ENCODE measurements around the gene POLL. TPM values are rescaled to one million over a fixed set of nuclear protein-coding genes. Genes with fewer than 3 reads are reported as not detected.

POLL gene
- total and polyA plus RNA-seq, 10 of the 15 experiments (the other 5 are each of a cell fraction or from before 2014, with no cell fraction given) = 1.5 to 25.4 (median 13.8) TPM

GRCh38 chr10:101577121-101577871 is 10.8 kb downstream of the POLL start:
- Histone ChIP-seq H3K4me2 (ENCODE audit: control insufficient read depth, insufficient read depth) (no peak overlapping the region), H3K9ac (ENCODE audit: control insufficient read depth, insufficient read depth, low read length) (no peak overlapping the region), H3K4me3 (no peak overlapping the region), H3K79me2 (ENCODE audit: control insufficient read depth, insufficient read depth, low read length) (no peaks in the 10 kb centered on the region), H3K9me3 (replicated peaks; ENCODE audit: control insufficient read depth, insufficient read depth, low read length) (no peaks in the 10 kb centered on the region), H3K27ac (ENCODE audit: control insufficient read depth, insufficient read depth) (no peak overlapping the region), H3K27me3 (replicated peaks in 1 of 2; ENCODE audit: control insufficient read depth in 2 of 2, insufficient read depth in 2 of 2, low read length in 1 of 2) (no peaks in the 10 kb centered on the region), H4K20me1 (ENCODE audit: control insufficient read depth, insufficient read depth) (no peaks in the 10 kb centered on the region), H2AFZ (ENCODE audit: control insufficient read depth, low read depth, low read length) (no peak overlapping the region), H3K4me1 (ENCODE audit: control insufficient read depth, insufficient read depth, low read length) (no peaks in the 10 kb centered on the region), H3K36me3 (ENCODE audit: control insufficient read depth in 2 of 2, insufficient read depth in 2 of 2, low read length in 1 of 2) (peaks cover 0 to 2% of the 10 kb centered on the region in 2 experiments; a peak in 2 of 4 replicates)
- FAIRE-seq (no peak), DNase-seq (ENCODE audit: low read depth, low spot score) (no peak), ATAC-seq (no peak)
- WGBS (ENCODE audit: insufficient coverage, insufficient replicate concordance, low lambda C conversion rate, missing lambda C conversion rate) = 81% methylated on average over 7 of the region's 7 CpGs
- ChIA-PET RAD21 (ENCODE audit: unreplicated experiment) (no interaction called here), POLR2A (no interaction called here), SMC1A (ENCODE audit: uncharacterized antibody, unreplicated experiment) (interaction anchor here (0.6 kb wide), 1 partner anchor 474 kb away, joined by 4 read pairs; no protein-coding TSS in a partner anchor), CTCF (interaction anchor here (0.6 to 1.1 kb wide), 2 partner anchors 42 to 136 kb away, joined by 3 read pairs; no protein-coding TSS in a partner anchor)
- intact Hi-C loops (cut with micrococcal nuclease; ENCODE audit: unreplicated experiment) (no loop called here), in situ Hi-C loops (cut with MboI) (no loop called here)
- TF ChIP-seq JUNB (IDR thresholded peaks at IDR 0.05) = no peak
- TF ChIP-seq CBX3 (IDR thresholded peaks at IDR 0.05; ENCODE audit: borderline replicate concordance, low read depth) = no peak
- no peak for TF ChIP-seq IRF4 (IDR thresholded peaks at IDR 0.05; ENCODE audit: low read depth, low read length)
- no peak for TF ChIP-seq TCF3 (IDR thresholded peaks at IDR 0.05; ENCODE audit: borderline replicate concordance, insufficient read depth, low read depth, low read length)
- TF ChIP-seq JUND (IDR thresholded peaks at IDR 0.05; ENCODE audit: low read depth, low read length) = no peak
- no peak for TF ChIP-seq NBN (IDR thresholded peaks at IDR 0.05)
- TF ChIP-seq RELA (IDR thresholded peaks at IDR 0.05; ENCODE audit: borderline replicate concordance, partially characterized antibody) = no peak
- no peak for TF ChIP-seq SMARCA5 (IDR thresholded peaks at IDR 0.05)
- no peak for TF ChIP-seq LARP7 (IDR thresholded peaks at IDR 0.05)
- TF ChIP-seq ZNF592 (IDR thresholded peaks at IDR 0.05) = no peak
- no peak for TF ChIP-seq ASH2L (IDR thresholded peaks at IDR 0.05; ENCODE audit: borderline replicate concordance, low read depth)
- BruUV-seq (replicated peaks) = no TSS peak

All from GM12878 (cell line).